ENCODE measurements around the gene PTPRG. TPM values are rescaled to one million over a fixed set of nuclear protein-coding genes. Genes with fewer than 3 reads are reported as not detected.

Gene PTPRG
- total RNA-seq, 2 experiments from 2014 or later: 0.13 to 0.70 TPM

- no peaks in the 10 kb centered on the region for H4K20me1 ChIP-seq (ENCODE audit: insufficient read depth, low read length)
- POLR2A ChIA-PET: no interaction called here
- H3K4me1 ChIP-seq (ENCODE audit: insufficient read depth, low read length, poor library complexity, severe bottlenecking): no peaks in the 10 kb centered on the region
- intact Hi-C loops (cut with micrococcal nuclease; ENCODE audit: unreplicated experiment): no loop called here
- CTCF ChIA-PET (ENCODE audit: unreplicated experiment): no interaction called here
- DNase-seq (ENCODE audit: low spot score): no peak
- H3K9me2 ChIP-seq (ENCODE audit: insufficient read depth, low read length): no peaks in the 10 kb centered on the region
- H3K36me3 ChIP-seq (ENCODE audit: insufficient read depth, low read length): no peaks in the 10 kb centered on the region
- H3K27ac ChIP-seq (ENCODE audit: low read depth, low read length, poor library complexity, severe bottlenecking): no peak overlapping the region
- H3K4me2 ChIP-seq (ENCODE audit: low read length): no peak overlapping the region
- BruUV-seq (replicated peaks): no TSS peak
- no peaks in the 10 kb centered on the region for H3K79me2 ChIP-seq (ENCODE audit: insufficient read depth, low read depth, low read length)
- no peak for TF ChIP-seq CTCF (conservative IDR thresholded peaks at IDR 0.05; ENCODE audit: low read length)
- no peak for TF ChIP-seq EZH2phosphoT487 (IDR thresholded peaks at IDR 0.05; ENCODE audit: borderline replicate concordance, low read depth, low read length)
- no peaks in the 10 kb centered on the region for H3K9me3 ChIP-seq (ENCODE audit: low read length)
- H2AFZ ChIP-seq (ENCODE audit: low read length): no peak overlapping the region
- H3K4me3 ChIP-seq (ENCODE audit: low read depth, low read length, poor library complexity, severe bottlenecking): no peak overlapping the region
These were observed 413.3 kb downstream of the PTPRG start for GRCh38 chr3:61974662-61975061.

GRCh38 chr3:61975199-61975598 lies 413.8 kb downstream of the PTPRG start:
- POLR2A ChIA-PET: no interaction called here
- intact Hi-C loops (cut with micrococcal nuclease; ENCODE audit: unreplicated experiment): no loop called here
- H3K9me2 ChIP-seq (ENCODE audit: insufficient read depth, low read length): no peaks in the 10 kb centered on the region

GRCh38 chr3:61975936-61976335 lies 414.6 kb downstream of the PTPRG start:
- no peaks in the 10 kb centered on the region for H3K36me3 ChIP-seq (ENCODE audit: insufficient read depth, low read length)
- no peak for DNase-seq (ENCODE audit: low spot score)
- no TSS peak for BruUV-seq (replicated peaks)
- no peak overlapping the region for H2AFZ ChIP-seq (ENCODE audit: low read length)
- intact Hi-C loops (cut with micrococcal nuclease; ENCODE audit: unreplicated experiment): no loop called here
- no peaks in the 10 kb centered on the region for H3K9me3 ChIP-seq (ENCODE audit: low read length)
- ChIA-PET CTCF (ENCODE audit: unreplicated experiment) (no interaction called here), POLR2A (interaction anchor here (0.5 kb wide), 1 partner anchor 86 kb away, joined by 5 read pairs; no protein-coding TSS in a partner anchor)
- no peak overlapping the region for H3K4me2 ChIP-seq (ENCODE audit: low read length)
- no peaks in the 10 kb centered on the region for H3K4me1 ChIP-seq (ENCODE audit: insufficient read depth, low read length, poor library complexity, severe bottlenecking)
- H3K27ac ChIP-seq (ENCODE audit: low read depth, low read length, poor library complexity, severe bottlenecking): no peak overlapping the region
- no peaks in the 10 kb centered on the region for H4K20me1 ChIP-seq (ENCODE audit: insufficient read depth, low read length)
- H3K79me2 ChIP-seq (ENCODE audit: insufficient read depth, low read depth, low read length): no peaks in the 10 kb centered on the region
- TF ChIP-seq CTCF (conservative IDR thresholded peaks at IDR 0.05; ENCODE audit: low read length): no peak
- TF ChIP-seq EZH2phosphoT487 (IDR thresholded peaks at IDR 0.05; ENCODE audit: borderline replicate concordance, low read depth, low read length): no peak
- H3K4me3 ChIP-seq (ENCODE audit: low read depth, low read length, poor library complexity, severe bottlenecking): no peak overlapping the region
- H3K9me2 ChIP-seq (ENCODE audit: insufficient read depth, low read length): no peaks in the 10 kb centered on the region

More at GRCh38 chr3:61975199-61975598, 413.8 kb downstream of the PTPRG start:
- Histone ChIP-seq H3K79me2 (ENCODE audit: insufficient read depth, low read depth, low read length) (no peaks in the 10 kb centered on the region), H3K36me3 (ENCODE audit: insufficient read depth, low read length) (no peaks in the 10 kb centered on the region), H3K4me1 (ENCODE audit: insufficient read depth, low read length, poor library complexity, severe bottlenecking) (no peaks in the 10 kb centered on the region), H3K4me2 (ENCODE audit: low read length) (no peak overlapping the region), H3K27ac (ENCODE audit: low read depth, low read length, poor library complexity, severe bottlenecking) (no peak overlapping the region), H4K20me1 (ENCODE audit: insufficient read depth, low read length) (no peaks in the 10 kb centered on the region), H2AFZ (ENCODE audit: low read length) (no peak overlapping the region), H3K9me3 (ENCODE audit: low read length) (no peaks in the 10 kb centered on the region), H3K4me3 (ENCODE audit: low read depth, low read length, poor library complexity, severe bottlenecking) (no peak overlapping the region)
- BruUV-seq (replicated peaks): no TSS peak
- TF ChIP-seq CTCF (conservative IDR thresholded peaks at IDR 0.05; ENCODE audit: low read length): no peak
- TF ChIP-seq EZH2phosphoT487 (IDR thresholded peaks at IDR 0.05; ENCODE audit: borderline replicate concordance, low read depth, low read length): no peak
- no peak for DNase-seq (ENCODE audit: low spot score)
- CTCF ChIA-PET (ENCODE audit: unreplicated experiment): no interaction called here
